Loucy (cell line): Measurements from ENCODE around the gene KLHDC4.

Experiments used
- H2AFZ ChIP-seq: fragments of 200-600 bp; sonication (generic); 2 replicates; pipeline ENCODE4 v1.6.0; 2016; ENCODE audit warnings: antibody characterized with exemption, mild to moderate bottlenecking, low read length, moderate library complexity
- H3F3A ChIP-seq: fragments of 200-600 bp; 2 replicates; pipeline ENCODE4 v1.6.0; 2016; ENCODE audit warnings: antibody characterized with exemption, low read depth, mild to moderate bottlenecking
- H3K27me3 ChIP-seq: fragments of 200-600 bp; sonication (generic); 2 replicates; pipeline ENCODE4 v1.6.1; 2014; ENCODE audit warnings: low read length, mild to moderate bottlenecking; ENCODE audit not compliant: insufficient read depth, poor library complexity, severe bottlenecking
- H3K36me3 ChIP-seq: fragments of 200-600 bp; sonication (generic); 2 replicates; pipeline ENCODE4 v1.6.1; 2016; ENCODE audit warnings: low read length; ENCODE audit not compliant: insufficient read depth
- H3K4me1 ChIP-seq: fragments of 200-600 bp; sonication (generic); 2 replicates; pipeline ENCODE4 v1.5.1; 2014; ENCODE audit warnings: low read length, mild to moderate bottlenecking; ENCODE audit not compliant: insufficient read depth, poor library complexity, severe bottlenecking
- H3K4me2 ChIP-seq: fragments of 200-600 bp; sonication (generic); 2 replicates; pipeline ENCODE4 v1.6.0; 2014; ENCODE audit warnings: antibody characterized with exemption, low read length, low read depth, mild to moderate bottlenecking; ENCODE audit not compliant: poor library complexity, severe bottlenecking
- H3K4me3 ChIP-seq: fragments of 200-600 bp; sonication (generic); 2 replicates; pipeline ENCODE4 v1.5.1; 2014; ENCODE audit warnings: low read length, mild to moderate bottlenecking, mixed read lengths; ENCODE audit not compliant: poor library complexity, severe bottlenecking
- H3K79me2 ChIP-seq: fragments of 200-600 bp; sonication (generic); 2 replicates; pipeline ENCODE4 v1.6.1; 2014; ENCODE audit warnings: low read length; ENCODE audit not compliant: insufficient read depth
- H3K9ac ChIP-seq: fragments of 200-600 bp; sonication (generic); 2 replicates; pipeline ENCODE4 v1.6.0; 2014; ENCODE audit warnings: mild to moderate bottlenecking, low read depth, low read length, moderate library complexity; ENCODE audit not compliant: poor library complexity, severe bottlenecking
- H3K9me2 ChIP-seq: fragments of 200-600 bp; sonication (generic); replicated peaks from 2 replicates; pipeline ENCODE4 v1.6.1; 2016; ENCODE audit warnings: low read depth, low read length, mixed read lengths
- H3K9me3 ChIP-seq: fragments of 200-600 bp; sonication (generic); 2 replicates; pipeline ENCODE4 v1.6.1; 2014; ENCODE audit warnings: mild to moderate bottlenecking, antibody characterized with exemption, low read length, low read depth; ENCODE audit not compliant: insufficient read depth
- H4K20me1 ChIP-seq: fragments of 200-600 bp; sonication (generic); 2 replicates; pipeline ENCODE4 v1.6.0; 2014; ENCODE audit warnings: antibody characterized with exemption, low read length, mild to moderate bottlenecking; ENCODE audit not compliant: insufficient read depth, poor library complexity, severe bottlenecking
- CTCF ChIP-seq: fragments of 200-600 bp; sonication (generic); conservative IDR thresholded peaks from 2 replicates; pipeline ENCODE4 v1.5.1; 2014; ENCODE audit warnings: mild to moderate bottlenecking, antibody characterized with exemption, low read length
- EZH2phosphoT487 ChIP-seq: fragments of 200-600 bp; IDR thresholded peaks from 2 replicates; pipeline ENCODE4 v1.6.1; 2018; ENCODE audit warnings: antibody characterized with exemption, mild to moderate bottlenecking, moderate library complexity, borderline replicate concordance

KLHDC4 gene

GRCh38 chr16:87708881-87709638, 56.7 kb downstream of the KLHDC4 start:
- no peaks in the 10 kb centered on the region for H3F3A ChIP-seq
- H3K4me2 ChIP-seq: no peak overlapping the region
- peaks cover 6% of the 10 kb centered on the region; the same call in 1 of the 2 replicates for H3K36me3 ChIP-seq
- H3K4me3 ChIP-seq: no peak overlapping the region
- H3K4me1 ChIP-seq: no peaks in the 10 kb centered on the region
- H3K27me3 ChIP-seq: no peaks in the 10 kb centered on the region
- H4K20me1 ChIP-seq: no peaks in the 10 kb centered on the region
- no peak overlapping the region for H3K9ac ChIP-seq
- TF ChIP-seq EZH2phosphoT487 (no peak), CTCF (no peak)
- H3K79me2 ChIP-seq: no peaks in the 10 kb centered on the region
- no peaks in the 10 kb centered on the region for H3K9me3 ChIP-seq
- H3K9me2 ChIP-seq: no peaks in the 10 kb centered on the region
- H2AFZ ChIP-seq: no peak overlapping the region

- H3K79me2 ChIP-seq: no peaks in the 10 kb centered on the region
- H4K20me1 ChIP-seq: no peaks in the 10 kb centered on the region
- H3K4me3 ChIP-seq: no peak overlapping the region
- no peak overlapping the region for H3K9ac ChIP-seq
- H2AFZ ChIP-seq: no peak overlapping the region
- no peaks in the 10 kb centered on the region for H3K9me2 ChIP-seq
- H3K4me1 ChIP-seq: no peaks in the 10 kb centered on the region
- H3F3A ChIP-seq: no peaks in the 10 kb centered on the region
- peaks cover 6% of the 10 kb centered on the region; the same call in 1 of the 2 replicates for H3K36me3 ChIP-seq
- H3K27me3 ChIP-seq: no peaks in the 10 kb centered on the region
- H3K9me3 ChIP-seq: no peaks in the 10 kb centered on the region
- no peak overlapping the region for H3K4me2 ChIP-seq
- TF ChIP-seq EZH2phosphoT487: no peak
- TF ChIP-seq CTCF: no peak
These were observed 57.8 kb downstream of the KLHDC4 start for GRCh38 chr16:87707714-87708580.

- Histone ChIP-seq H2AFZ (no peak overlapping the region), H3K9ac (no peak overlapping the region), H3K9me3 (no peaks in the 10 kb centered on the region), H3K9me2 (no peaks in the 10 kb centered on the region), H3K36me3 (peaks cover 6% of the 10 kb centered on the region; the same call in 1 of the 2 replicates), H3K79me2 (no peaks in the 10 kb centered on the region), H3K27me3 (no peaks in the 10 kb centered on the region), H3K4me3 (no peak overlapping the region), H3K4me1 (no peaks in the 10 kb centered on the region), H3F3A (no peaks in the 10 kb centered on the region), H3K4me2 (no peak overlapping the region), H4K20me1 (no peaks in the 10 kb centered on the region)
- no peak for TF ChIP-seq CTCF
- TF ChIP-seq EZH2phosphoT487: no peak
These were observed 58.7 kb downstream of the KLHDC4 start for GRCh38 chr16:87707097-87707496.
